ENCODE measurements around the gene METTL21A. TPM values are rescaled to one million over a fixed set of nuclear protein-coding genes. Genes with fewer than 3 reads are reported as not detected.
A peak's percentile ranks its signal among the peaks of the same experiment; 100 is the strongest.

The METTL21A gene
- total and polyA plus RNA-seq, 5 donors: 11.8 to 19.1 (median 15.9) TPM

DNA sequence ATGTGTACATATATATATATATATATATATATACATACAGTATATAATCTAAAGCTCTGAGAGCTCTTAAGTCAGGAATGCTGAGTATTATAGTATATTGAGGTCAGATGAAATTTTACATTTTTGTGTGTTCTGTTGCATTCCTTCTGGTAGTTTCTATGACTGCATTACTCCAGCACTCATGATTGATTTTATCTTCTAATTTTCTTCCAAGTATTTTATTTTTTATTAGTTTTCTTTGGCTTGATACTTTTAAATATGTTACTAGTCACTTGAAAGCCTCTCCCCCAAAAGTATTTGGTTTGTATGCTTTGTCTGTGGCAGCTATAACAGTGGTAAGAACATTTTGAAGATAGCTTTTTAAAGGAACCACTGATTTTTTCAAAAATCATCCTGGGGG is 25.0 kb downstream of the METTL21A start:
- DNase-seq (no peak), ATAC-seq (no peak)
- H3K27me3 ChIP-seq (ENCODE audit: control insufficient read depth, insufficient read depth): no peaks in the 10 kb centered on the region
- intact Hi-C loops (cut with DNase I): no loop called here
- no peaks in the 10 kb centered on the region for H3K4me1 ChIP-seq (ENCODE audit: control insufficient read depth, insufficient read depth, low read length)
- H3K4me3 ChIP-seq (ENCODE audit: low read length): no peak overlapping the region
- H3K27ac ChIP-seq (ENCODE audit: low read length): no peak overlapping the region
- H3K9me3 ChIP-seq (ENCODE audit: control insufficient read depth, low read length): no peaks in the 10 kb centered on the region

DNA sequence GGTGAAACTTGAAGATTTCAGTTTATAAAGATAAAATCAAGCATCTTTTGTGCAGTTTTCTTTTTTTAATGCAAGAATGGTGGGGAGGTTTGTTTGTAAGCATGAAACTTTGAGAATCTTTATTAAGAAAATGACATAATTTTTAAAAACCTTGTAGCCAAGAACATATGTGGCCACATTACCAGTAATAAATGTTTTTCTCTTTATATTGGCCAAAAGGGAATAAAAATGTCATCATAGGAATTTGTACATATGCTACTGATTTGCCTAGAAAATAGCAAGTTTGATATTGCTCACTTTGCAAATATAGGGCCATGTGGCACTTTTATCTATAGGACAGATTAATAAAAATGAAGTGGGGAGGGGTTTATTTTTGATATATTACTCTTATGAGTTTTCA is 25.6 kb downstream of the METTL21A start:
- no peak overlapping the region for H3K27ac ChIP-seq (ENCODE audit: low read length)
- no peaks in the 10 kb centered on the region for H3K9me3 ChIP-seq (ENCODE audit: control insufficient read depth, low read length)
- H3K27me3 ChIP-seq (ENCODE audit: control insufficient read depth, insufficient read depth): no peaks in the 10 kb centered on the region
- intact Hi-C loops (cut with DNase I): no loop called here
- ATAC-seq (no peak), DNase-seq (no peak)
- H3K4me1 ChIP-seq (ENCODE audit: control insufficient read depth, insufficient read depth, low read length): no peaks in the 10 kb centered on the region
- H3K4me3 ChIP-seq (ENCODE audit: low read length): no peak overlapping the region

GRCh38 chr2:207594731-207595130 is 30.5 kb downstream of the METTL21A start:
- 98% methylated on average over 4 of the region's 4 CpGs for WGBS
- ATAC-seq: no peak
- H3K4me3 ChIP-seq (ENCODE audit: low read length): no peak overlapping the region
- H3K27me3 ChIP-seq (ENCODE audit: control insufficient read depth, insufficient read depth): no peaks in the 10 kb centered on the region
- H3K9me3 ChIP-seq (ENCODE audit: control insufficient read depth, low read length): no peaks in the 10 kb centered on the region
- no peak for DNase-seq
- intact Hi-C loops (cut with DNase I): no loop called here
- H3K27ac ChIP-seq (ENCODE audit: low read length): no peak overlapping the region
- H3K4me1 ChIP-seq (ENCODE audit: control insufficient read depth, insufficient read depth, low read length): no peaks in the 10 kb centered on the region

- Histone ChIP-seq H3K27ac (ENCODE audit: low read length) (no peak overlapping the region), H3K9me3 (ENCODE audit: control insufficient read depth, low read length) (no peaks in the 10 kb centered on the region), H3K4me3 (ENCODE audit: low read length) (no peak overlapping the region), H3K27me3 (ENCODE audit: control insufficient read depth, insufficient read depth) (no peaks in the 10 kb centered on the region), H3K4me1 (ENCODE audit: control insufficient read depth, insufficient read depth, low read length) (no peaks in the 10 kb centered on the region)
- 76% methylated on average over 3 of the region's 3 CpGs for WGBS
- DNase-seq: no peak
- intact Hi-C loops (cut with DNase I): no loop called here
- ATAC-seq: no peak
Measured at GRCh38 chr2:207594264-207594663, 30.9 kb downstream of the METTL21A start.

DNA sequence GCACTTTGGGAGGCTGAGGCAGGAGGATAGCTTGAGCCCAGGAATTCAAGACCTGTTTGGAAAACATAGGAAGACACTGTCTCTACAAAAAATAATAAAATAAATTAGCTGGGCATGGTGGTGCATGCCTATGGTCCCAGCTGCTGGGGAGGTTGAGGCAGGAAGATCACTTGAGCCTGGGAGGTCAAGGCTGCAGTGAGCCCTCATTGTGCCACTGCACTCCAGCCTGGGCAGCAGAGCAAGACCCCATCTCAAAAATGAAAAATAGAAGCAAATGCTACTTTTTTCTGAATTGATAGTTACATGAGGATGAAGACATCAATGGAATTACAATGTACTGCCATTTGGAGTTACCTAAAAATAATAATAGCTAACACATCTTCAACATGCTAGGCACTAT is 31.9 kb downstream of the METTL21A start:
- H3K27ac ChIP-seq (ENCODE audit: low read length): no peak overlapping the region
- no peaks in the 10 kb centered on the region for H3K4me1 ChIP-seq (ENCODE audit: control insufficient read depth, insufficient read depth, low read length)
- H3K4me3 ChIP-seq (ENCODE audit: low read length): no peak overlapping the region
- no peaks in the 10 kb centered on the region for H3K27me3 ChIP-seq (ENCODE audit: control insufficient read depth, insufficient read depth)
- ATAC-seq (no peak), DNase-seq (no peak)
- intact Hi-C loops (cut with DNase I): no loop called here
- no peaks in the 10 kb centered on the region for H3K9me3 ChIP-seq (ENCODE audit: control insufficient read depth, low read length)

- DNase-seq (no peak), ATAC-seq (no peak)
- H3K9me3 ChIP-seq (ENCODE audit: control insufficient read depth, low read length): no peaks in the 10 kb centered on the region
- H3K27ac ChIP-seq (ENCODE audit: low read length): no peak overlapping the region
- no peak overlapping the region for H3K4me3 ChIP-seq (ENCODE audit: low read length)
- intact Hi-C loops (cut with DNase I): no loop called here
- no peaks in the 10 kb centered on the region for H3K27me3 ChIP-seq (ENCODE audit: control insufficient read depth, insufficient read depth)
- H3K4me1 ChIP-seq (ENCODE audit: control insufficient read depth, insufficient read depth, low read length): peaks cover 2% of the 10 kb centered on the region
Measured at GRCh38 chr2:207589143-207589542, 36.1 kb downstream of the METTL21A start.

- no peak for DNase-seq
- ATAC-seq: no peak
- H3K27me3 ChIP-seq (ENCODE audit: control insufficient read depth, insufficient read depth): no peaks in the 10 kb centered on the region
- no peak overlapping the region for H3K4me3 ChIP-seq (ENCODE audit: low read length)
- no peaks in the 10 kb centered on the region for H3K9me3 ChIP-seq (ENCODE audit: control insufficient read depth, low read length)
- peaks cover 2% of the 10 kb centered on the region for H3K4me1 ChIP-seq (ENCODE audit: control insufficient read depth, insufficient read depth, low read length)
- 96% methylated on average over 7 of the region's 7 CpGs for WGBS
- intact Hi-C loops (cut with DNase I): no loop called here
- no peak overlapping the region for H3K27ac ChIP-seq (ENCODE audit: low read length)
Measured at GRCh38 chr2:207587305-207587704, 37.9 kb downstream of the METTL21A start.

- ATAC-seq (peak in 1 of 2 donors; percentile 45), DNase-seq (peak in 2 of 3 donors; percentile 49 to 52)
- peaks cover 2% of the 10 kb centered on the region for H3K4me1 ChIP-seq (ENCODE audit: control insufficient read depth, insufficient read depth, low read length)
- WGBS: 78% methylated on average over 4 of the region's 4 CpGs
- intact Hi-C loops (cut with DNase I): no loop called here
- no peak overlapping the region for H3K4me3 ChIP-seq (ENCODE audit: low read length)
- H3K9me3 ChIP-seq (ENCODE audit: control insufficient read depth, low read length): no peaks in the 10 kb centered on the region
- no peak overlapping the region for H3K27ac ChIP-seq (ENCODE audit: low read length)
- no peaks in the 10 kb centered on the region for H3K27me3 ChIP-seq (ENCODE audit: control insufficient read depth, insufficient read depth)
Measured at GRCh38 chr2:207584952-207585351, 40.2 kb downstream of the METTL21A start.

DNA sequence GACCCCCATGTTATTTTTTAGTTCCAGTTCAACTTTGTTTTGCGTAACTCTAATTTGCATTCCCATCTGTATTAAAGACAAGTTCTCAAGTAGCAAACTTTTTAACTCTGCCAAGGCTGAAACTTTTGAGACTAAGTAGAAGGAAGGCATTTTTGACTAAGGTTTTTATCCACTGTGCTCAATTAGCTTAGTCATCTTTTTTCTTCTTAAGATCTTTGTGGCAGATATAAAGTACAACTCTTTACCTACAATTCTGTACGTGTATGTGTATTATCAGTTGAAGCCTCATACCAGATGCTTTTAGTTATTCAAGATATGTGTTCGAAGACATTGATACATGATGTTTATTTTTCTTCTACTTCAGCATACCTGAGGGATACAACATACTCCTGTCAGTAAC is 53.8 kb downstream of the METTL21A start:
- no peak for DNase-seq
- no peak for ATAC-seq
- WGBS: 89% methylated on average over 3 of the region's 3 CpGs
- no peaks in the 10 kb centered on the region for H3K27me3 ChIP-seq (ENCODE audit: control insufficient read depth, insufficient read depth)
- no peaks in the 10 kb centered on the region for H3K9me3 ChIP-seq (ENCODE audit: control insufficient read depth, low read length)
- no peaks in the 10 kb centered on the region for H3K4me1 ChIP-seq (ENCODE audit: control insufficient read depth, insufficient read depth, low read length)
- H3K4me3 ChIP-seq (ENCODE audit: low read length): no peak overlapping the region
- H3K27ac ChIP-seq (ENCODE audit: low read length): no peak overlapping the region
- intact Hi-C loops (cut with DNase I): no loop called here

DNA sequence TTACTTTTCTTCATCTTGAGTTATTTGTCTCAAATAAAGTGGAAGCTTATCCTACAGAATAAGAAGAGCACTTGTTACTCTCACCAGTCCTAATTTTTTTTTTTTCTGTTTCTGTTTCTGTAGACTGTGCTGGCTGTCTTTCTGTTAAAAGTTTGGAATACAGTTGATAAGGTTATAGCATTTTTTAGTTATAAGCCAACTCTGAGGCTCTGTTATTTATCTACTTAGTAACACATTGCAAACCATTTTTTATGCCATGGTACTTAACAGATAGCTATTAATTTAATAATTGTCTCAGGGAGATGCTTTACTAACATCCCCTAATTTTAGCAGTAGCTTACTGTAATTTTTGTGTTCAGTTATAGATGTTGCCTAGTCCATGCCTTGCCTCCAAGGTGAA is 57.5 kb downstream of the METTL21A start:
- ATAC-seq (no peak), DNase-seq (no peak)
- no peak overlapping the region for H3K27ac ChIP-seq (ENCODE audit: low read length)
- intact Hi-C loops (cut with DNase I): no loop called here
- no peaks in the 10 kb centered on the region for H3K9me3 ChIP-seq (ENCODE audit: control insufficient read depth, low read length)
- H3K4me3 ChIP-seq (ENCODE audit: low read length): no peak overlapping the region
- no peaks in the 10 kb centered on the region for H3K4me1 ChIP-seq (ENCODE audit: control insufficient read depth, insufficient read depth, low read length)
- H3K27me3 ChIP-seq (ENCODE audit: control insufficient read depth, insufficient read depth): no peaks in the 10 kb centered on the region

DNA sequence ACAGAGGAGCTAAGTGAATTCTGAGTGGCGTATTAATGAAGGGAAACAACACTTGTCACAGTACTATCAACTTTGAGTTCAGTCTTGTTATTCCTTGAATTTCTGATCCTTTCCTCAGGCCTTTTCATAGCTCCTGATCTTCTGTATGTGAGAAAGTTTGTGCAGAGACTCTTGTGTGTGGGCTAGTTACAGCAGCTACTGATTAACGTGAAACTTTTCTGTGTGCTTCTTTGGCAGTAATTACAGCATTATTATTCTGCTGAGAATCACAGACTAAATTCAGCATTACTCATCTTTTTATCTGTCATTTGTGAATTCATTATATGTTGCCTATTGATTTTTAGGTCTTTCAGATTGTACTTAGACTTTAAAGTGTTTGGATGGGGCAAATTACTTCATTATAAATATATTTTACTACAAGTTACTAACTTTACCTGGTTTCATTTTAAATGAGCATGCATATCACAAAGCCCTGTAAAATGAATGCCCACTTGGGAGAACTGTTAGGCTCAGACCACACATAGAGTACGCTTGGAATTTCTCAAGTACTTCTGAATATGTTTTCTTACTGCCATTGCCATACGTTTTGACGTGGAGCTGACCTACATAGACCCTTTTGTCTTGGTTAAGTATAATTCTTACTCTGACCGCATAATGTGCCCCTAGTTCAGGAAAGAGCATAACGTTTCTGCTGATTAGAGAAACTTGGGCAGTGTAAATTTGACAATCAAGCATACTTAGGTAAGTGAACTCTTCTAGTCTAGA is 59.3 kb downstream of the METTL21A start:
- Histone ChIP-seq H3K27me3 (ENCODE audit: control insufficient read depth, insufficient read depth) (no peaks in the 10 kb centered on the region), H3K9me3 (ENCODE audit: control insufficient read depth, low read length) (no peaks in the 10 kb centered on the region), H3K27ac (ENCODE audit: low read length) (no peak overlapping the region), H3K4me1 (ENCODE audit: control insufficient read depth, insufficient read depth, low read length) (no peaks in the 10 kb centered on the region), H3K4me3 (ENCODE audit: low read length) (no peak overlapping the region)
- intact Hi-C loops (cut with DNase I): no loop called here
- 74% methylated on average over 7 of the region's 7 CpGs for WGBS
- ATAC-seq: no peak
- no peak for DNase-seq
